HepG2 (cell line): ENCODE data around the gene KLHL28. TPM values are rescaled to one million over a fixed set of nuclear protein-coding genes. Genes with fewer than 3 reads are reported as not detected.

Experiments
- ATAC-seq: fragments of 200-7000 bp; cut with Tn5 transposase; 3 replicates; pipeline ENCODE4 v1.9.1; 2020; ENCODE audit warnings: mild to moderate bottlenecking, moderate library complexity
- BruUV-seq: library from RNA; stranded (reverse); fragments of 400-500 nt; replicated peaks from 2 replicates; lab custom pipeline; 2021; lab: Mats Ljungman, UMichigan
- CTCF ChIA-PET: fragments of 300-600 bp; formaldehyde crosslinking; extraction: SDS; loops from one replicate; lab custom pipeline; 2021; ENCODE audit warnings: low total read pairs, inconsistent platforms, low intra/inter-chr PET ratio; lab: Yijun Ruan, JAX
- POLR2A ChIA-PET: fragments of 350-600 bp; sonication (Branson Sonifier 250); formaldehyde crosslinking; loops from one replicate; lab custom pipeline; 2020; ENCODE audit warnings: antibody characterized with exemption, inconsistent platforms; lab: Yijun Ruan, JAX
- DNase-seq: peaks from one replicate; pipeline ENCODE4 v3.0.0-alpha.2; 2015; ENCODE audit warnings: low spot score
- FAIRE-seq: peaks from 3 replicates; lab custom pipeline; 2011; peaks lifted over from hg19 to GRCh38; lab: Jason Lieb, UNC
- H2AFZ ChIP-seq: one replicate; pipeline ENCODE4 v1.6.1; 2011; ENCODE audit warnings: low read length, inconsistent platforms
- H3K27ac ChIP-seq: fragments of 300-600 bp; 3 replicates; pipeline ENCODE4 v1.8.0; 2011; ENCODE audit warnings: mixed run types, mild to moderate bottlenecking, mixed read lengths, low read length, inconsistent platforms; ENCODE audit not compliant: insufficient read depth; ENCODE audit errors: extremely low read length
- H3K27me3 ChIP-seq, 2 experiments: fragments of 200-600 bp in 1 of 2; 2 replicates in 1 of 2; 3 replicates in 1 of 2; pipeline versions ENCODE4 v1.6.0 to v1.8.0; 2011; ENCODE audit warnings: low read length in 2 of 2, mild to moderate bottlenecking in 2 of 2, moderate library complexity in 2 of 2, inconsistent platforms in 1 of 2; ENCODE audit not compliant: insufficient read depth in 2 of 2, control insufficient read depth in 1 of 2
- H3K36me3 ChIP-seq, 2 experiments: fragments of 200-600 bp in 1 of 2; replicated peaks in 1 of 2; 2 replicates in 1 of 2; 3 replicates in 1 of 2; pipeline versions ENCODE4 v1.5.1 to v1.8.0; 2011; ENCODE audit warnings: low read length in 2 of 2, inconsistent platforms in 1 of 2; ENCODE audit not compliant: insufficient read depth in 2 of 2, control insufficient read depth in 1 of 2
- H3K4me1 ChIP-seq: 2 replicates; pipeline ENCODE4 v1.5.1; 2012; ENCODE audit warnings: low read length, inconsistent platforms; ENCODE audit not compliant: insufficient read depth
- H3K4me2 ChIP-seq: 2 replicates; pipeline ENCODE4 v1.6.0; 2011; ENCODE audit warnings: low read depth, low read length, inconsistent platforms
- H3K4me3 ChIP-seq, 3 experiments: fragments of 200-600 bp in 1 of 3; sonication (generic), shearing (Covaris generic) in 1 of 3; replicated peaks in 1 of 3; 2 replicates each; pipeline ENCODE4 v1.5.1; 2011 to 2016; ENCODE audit warnings: low read length in 3 of 3, inconsistent platforms in 2 of 3, low read depth in 2 of 3, mild to moderate bottlenecking in 2 of 3, control low read depth in 1 of 3, mixed read lengths in 1 of 3; ENCODE audit not compliant: insufficient read depth in 1 of 3
- H3K79me2 ChIP-seq: one replicate; pipeline ENCODE4 v1.6.1; 2011; ENCODE audit warnings: low read length, inconsistent platforms; ENCODE audit not compliant: insufficient read depth
- H3K9ac ChIP-seq: 2 replicates; pipeline ENCODE4 v1.6.0; 2011; ENCODE audit warnings: mild to moderate bottlenecking, low read depth, low read length, inconsistent platforms; ENCODE audit not compliant: insufficient read depth
- H3K9me3 ChIP-seq: 2 replicates; pipeline ENCODE4 v1.5.1; 2012; ENCODE audit warnings: mild to moderate bottlenecking, low read length
- H4K20me1 ChIP-seq: 2 replicates; pipeline ENCODE4 v1.6.0; 2011; ENCODE audit warnings: inconsistent platforms, mild to moderate bottlenecking, low read length, moderate library complexity; ENCODE audit not compliant: insufficient read depth
- FOXK2 ChIP-seq: fragments of 450-650 bp; IDR thresholded peaks from 2 replicates; pipeline ENCODE4 v1.6.1; 2016
- GATAD2A ChIP-seq: IDR thresholded peaks from 2 replicates; pipeline ENCODE4 v1.6.1; 2016
- LCORL ChIP-seq, 2 experiments: fragments of 450-650 bp in 1 of 2; sonication (generic) in 1 of 2; formaldehyde crosslinking in 1 of 2; IDR thresholded peaks; 2 replicates each; pipeline versions ENCODE4 v1.5.0 to v1.6.1; 2017 to 2020; ENCODE audit warnings: antibody characterized with exemption in 1 of 2, missing genetic modification reagents in 1 of 2
- MXD1 ChIP-seq: sonication (generic); formaldehyde crosslinking; IDR thresholded peaks from 2 replicates; pipeline ENCODE4 v1.4.0; 2020; ENCODE audit warnings: mild to moderate bottlenecking, missing genetic modification reagents
- NFYC ChIP-seq: IDR thresholded peaks from 2 replicates; pipeline ENCODE4 v1.6.1; 2016; ENCODE audit warnings: missing genetic modification reagents, missing compliant biosample characterization
- PAXIP1 ChIP-seq: sonication (generic); formaldehyde crosslinking; conservative IDR thresholded peaks from 2 replicates; pipeline ENCODE4 v1.4.0; 2020; ENCODE audit warnings: mild to moderate bottlenecking, missing genetic modification reagents, moderate library complexity
- SIN3A ChIP-seq: IDR thresholded peaks from 2 replicates; pipeline ENCODE4 v1.6.1; 2011; ENCODE audit warnings: low read depth, mild to moderate bottlenecking, control low read depth, low read length, borderline replicate concordance
- SMC3 ChIP-seq: IDR thresholded peaks from 2 replicates; pipeline ENCODE4 v1.6.1; 2011; ENCODE audit warnings: low read length, improper control_type of control experiment
- STAG1 ChIP-seq: sonication (generic); formaldehyde crosslinking; IDR thresholded peaks from 2 replicates; pipeline ENCODE4 v1.4.0; 2020; ENCODE audit warnings: missing genetic modification reagents
- TCF12 ChIP-seq, 2 experiments: fragments of 450-650 bp in 1 of 2; sonication (generic) in 1 of 2; formaldehyde crosslinking in 1 of 2; IDR thresholded peaks; 2 replicates each; pipeline versions ENCODE4 v1.6.1 to v1.8.0; 2017 to 2022; ENCODE audit warnings: antibody characterized with exemption in 1 of 2, mild to moderate bottlenecking in 1 of 2, missing genetic modification reagents in 1 of 2, moderate library complexity in 1 of 2
- ZFP36 ChIP-seq: fragments of 150-350 bp; IDR thresholded peaks from 2 replicates; pipeline ENCODE4 v1.6.1; 2018; ENCODE audit warnings: borderline replicate concordance, low read length, low read depth; ENCODE audit not compliant: partially characterized antibody
- ZNF292 ChIP-seq: sonication (generic); formaldehyde crosslinking; IDR thresholded peaks from 2 replicates; pipeline ENCODE4 v1.8.1; 2022; ENCODE audit warnings: mild to moderate bottlenecking, low read depth, missing genetic modification reagents, borderline replicate concordance
- WGBS: methylation state at CpG from one replicate; pipeline ENCODE4 v1.1.6; 2017; ENCODE audit warnings: low lambda C conversion rate; 5-methylcytosine and 5-hydroxymethylcytosine counted together
- in situ Hi-C: cut with HindIII; loops from 2 replicates; pipeline ENCODE4 v1.10.0; 2017; ENCODE audit warnings: low pct_unique_long_range_greater_than_20kb; ENCODE audit not compliant: extremely low pct_ligation_motif_present
- intact Hi-C: fragments of 100-400 bp; cut with micrococcal nuclease; formaldehyde crosslinking; loops from one replicate; pipeline ENCODE4 v1.10.0; 2022; ENCODE audit not compliant: unreplicated experiment
- polyA plus RNA-seq, 8 experiments: library from polyadenylated mRNA; depleted of rRNA in 3 of 8; stranded (reverse) in 7 of 8; unstranded in 1 of 8; fragments of >200 nt; fragmentation: Illumina TruSeq in 4 of 8; extraction: Trizol in 4 of 8; gene quantifications; 2 replicates each; pipeline versions ENCODE4 v1.2.1 to v1.2.3, GENCODE V29; 2011 to 2016; ENCODE audit warnings: low read depth in 4 of 8, missing spikeins in 1 of 8, mixed read lengths in 1 of 8; ENCODE audit not compliant: insufficient read depth in 1 of 8
- total RNA-seq, 5 experiments: library from RNA; depleted of rRNA; stranded (reverse); fragments of >200 nt; fragmentation: Illumina TruSeq; extraction: Trizol; gene quantifications; 2 replicates each; pipeline ENCODE4 v1.2.3, GENCODE V29; 2016; ENCODE audit warnings: low read depth in 1 of 5
- TF ChIP-seq, protein P1 (sequence below), 2 experiments: sonication (generic) in 1 of 2; formaldehyde crosslinking in 1 of 2; IDR thresholded peaks; 2 replicates each; pipeline versions ENCODE4 v1.5.1 to v1.6.1; 2011 to 2020; ENCODE audit warnings: borderline replicate concordance in 1 of 2, low read depth in 1 of 2, low read length in 1 of 2, mild to moderate bottlenecking in 1 of 2, missing genetic modification reagents in 1 of 2, moderate library complexity in 1 of 2

The KLHL28 gene
- total and polyA plus RNA-seq, 2 of the 13 experiments (the other 11 are each of a cell fraction or from before 2014, with no cell fraction given), result 3.4 to 6.6 TPM

- peak overlapping the region; percentile 77 for H3K27ac ChIP-seq
- CTCF ChIA-PET, result no interaction called here
- POLR2A ChIA-PET, result interaction anchor here (1.2 to 4.5 kb wide), 3 partner anchors 16 to 172 kb away, joined by 3 to 42 read pairs (median 19); partner anchors contain the start of genes FANCM and FKBP3
- H3K9ac ChIP-seq, result peak overlapping the region; percentile 79; the same call in 1 of the 2 replicates
- DNase-seq, result peak; percentile 41
- in situ Hi-C loops (loop anchor here (5.0 kb wide), 1 partner anchor 173 kb away; the partner anchor contains the start of gene FANCM), intact Hi-C loops (loop anchor here (2.0 kb wide), 2 partner anchors 121 to 289 kb away; partner anchors contain the start of genes MIS18BP1 and PRPF39)
- H3K79me2 ChIP-seq, result peaks cover 91% of the 10 kb centered on the region
- WGBS, result 0% methylated on average over 7 of the region's 7 CpGs
- H3K36me3 ChIP-seq, result no peaks in the 10 kb centered on the region
- peak; percentile 12 for FAIRE-seq
- TSS peak; percentile 52 for BruUV-seq
- H4K20me1 ChIP-seq, result peaks cover 13% of the 10 kb centered on the region
- no peak overlapping the region for H2AFZ ChIP-seq
- H3K27me3 ChIP-seq, result no peaks in the 10 kb centered on the region; a peak in 1 of 5 replicates
- H3K4me1 ChIP-seq, result peaks cover 51% of the 10 kb centered on the region
- H3K4me3 ChIP-seq, result peak overlapping the region; percentile 83 to 88 (median 84)
- H3K9me3 ChIP-seq, result no peaks in the 10 kb centered on the region
- H3K4me2 ChIP-seq, result peak overlapping the region; percentile 82
- ATAC-seq, result peak; percentile 35
- TF ChIP-seq, protein P1, sequence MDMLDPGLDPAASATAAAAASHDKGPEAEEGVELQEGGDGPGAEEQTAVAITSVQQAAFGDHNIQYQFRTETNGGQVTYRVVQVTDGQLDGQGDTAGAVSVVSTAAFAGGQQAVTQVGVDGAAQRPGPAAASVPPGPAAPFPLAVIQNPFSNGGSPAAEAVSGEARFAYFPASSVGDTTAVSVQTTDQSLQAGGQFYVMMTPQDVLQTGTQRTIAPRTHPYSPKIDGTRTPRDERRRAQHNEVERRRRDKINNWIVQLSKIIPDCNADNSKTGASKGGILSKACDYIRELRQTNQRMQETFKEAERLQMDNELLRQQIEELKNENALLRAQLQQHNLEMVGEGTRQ (IDR thresholded peaks at IDR 0.05; ENCODE audit: low read depth, low read length), result peak; percentile 43; the same call in 1 of the 2 replicates
- TF ChIP-seq, protein P1 (CRISPR knock-in tag; IDR thresholded peaks at IDR 0.05; ENCODE audit: borderline replicate concordance), result peak; percentile 63; the same call in 1 of the 2 replicates
- TF ChIP-seq SMC3 (no peak), GATAD2A (CRISPR knock-in tag) (0 out of 2 replicates have a peak, but pooled peaks have one; percentile 22), ZFP36 (no peak), FOXK2 (no peak), TCF12 (IDR thresholded peaks at IDR 0.05) (no peak), TCF12 (CRISPR knock-in tag; IDR thresholded peaks at IDR 0.05) (no peak), SIN3A (peak; percentile 49; the same call in 1 of the 2 replicates), ZNF292 (CRISPR knock-in tag) (peak; percentile 53; the same call in 1 of the 2 replicates), MXD1 (CRISPR knock-in tag) (0 out of 2 replicates have a peak, but pooled peaks have one; percentile 27), NFYC (0 out of 2 replicates have a peak, but pooled peaks have one; percentile 16), STAG1 (CRISPR knock-in tag) (peak; percentile 15; the same call in 1 of the 2 replicates), LCORL (IDR thresholded peaks at IDR 0.05) (no peak), LCORL (CRISPR knock-in tag; IDR thresholded peaks at IDR 0.05) (peak; percentile 22; the same call in 1 of the 2 replicates), PAXIP1 (CRISPR knock-in tag) (0 out of 2 replicates have a peak, but pooled peaks have one; percentile 15)
Observed at GRCh38 chr14:44963775-44964380, 2.1 kb upstream of the KLHL28 start.
